Stimulated activated CD8-positive, alpha-beta memory T cell treated with anti-CD3 and anti-CD28 coated beads, Interleukin-12 subunit alpha, Interleukin-12 subunit beta, amount 100 ng/mL, for 4 hours (primary cell): Measurements from ENCODE around the gene ZER1.

Experiments
- DNase-seq: peaks from one replicate; pipeline ENCODE4 v3.0.0-alpha.2; 2020; ENCODE audit warnings: low read depth

Gene ZER1

GRCh38 chr9:128690684-128691034 is 81.1 kb downstream of the ZER1 start:
- no peak for DNase-seq

GRCh38 chr9:128689820-128690683 is 81.7 kb downstream of the ZER1 start:
- peak; percentile 40 for DNase-seq

DNA sequence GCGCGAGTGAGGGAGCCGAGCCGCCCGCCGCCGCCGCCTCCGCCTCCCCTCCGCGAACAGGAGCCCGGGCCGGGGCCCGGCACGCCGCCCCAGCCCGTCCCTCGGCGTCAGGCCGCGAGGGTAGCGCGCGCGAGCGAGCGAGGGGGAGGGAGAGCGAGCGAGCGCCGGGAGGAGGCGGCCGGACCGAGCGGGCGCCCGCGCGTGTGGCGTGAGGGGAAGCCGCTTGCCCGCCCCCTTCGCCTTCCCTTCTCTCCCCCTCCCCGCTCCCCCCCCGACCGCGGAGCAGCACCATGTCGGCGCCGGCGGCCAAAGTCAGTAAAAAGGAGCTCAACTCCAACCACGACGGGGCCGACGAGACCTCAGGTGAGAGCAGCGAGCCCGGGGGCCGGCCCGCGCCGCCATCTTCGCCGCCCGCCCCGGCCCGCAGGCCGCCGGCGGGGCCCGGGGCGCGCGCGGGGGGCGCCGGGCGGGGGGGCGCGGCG is 82.4 kb downstream of the ZER1 start:
- DNase-seq = no peak

DNA sequence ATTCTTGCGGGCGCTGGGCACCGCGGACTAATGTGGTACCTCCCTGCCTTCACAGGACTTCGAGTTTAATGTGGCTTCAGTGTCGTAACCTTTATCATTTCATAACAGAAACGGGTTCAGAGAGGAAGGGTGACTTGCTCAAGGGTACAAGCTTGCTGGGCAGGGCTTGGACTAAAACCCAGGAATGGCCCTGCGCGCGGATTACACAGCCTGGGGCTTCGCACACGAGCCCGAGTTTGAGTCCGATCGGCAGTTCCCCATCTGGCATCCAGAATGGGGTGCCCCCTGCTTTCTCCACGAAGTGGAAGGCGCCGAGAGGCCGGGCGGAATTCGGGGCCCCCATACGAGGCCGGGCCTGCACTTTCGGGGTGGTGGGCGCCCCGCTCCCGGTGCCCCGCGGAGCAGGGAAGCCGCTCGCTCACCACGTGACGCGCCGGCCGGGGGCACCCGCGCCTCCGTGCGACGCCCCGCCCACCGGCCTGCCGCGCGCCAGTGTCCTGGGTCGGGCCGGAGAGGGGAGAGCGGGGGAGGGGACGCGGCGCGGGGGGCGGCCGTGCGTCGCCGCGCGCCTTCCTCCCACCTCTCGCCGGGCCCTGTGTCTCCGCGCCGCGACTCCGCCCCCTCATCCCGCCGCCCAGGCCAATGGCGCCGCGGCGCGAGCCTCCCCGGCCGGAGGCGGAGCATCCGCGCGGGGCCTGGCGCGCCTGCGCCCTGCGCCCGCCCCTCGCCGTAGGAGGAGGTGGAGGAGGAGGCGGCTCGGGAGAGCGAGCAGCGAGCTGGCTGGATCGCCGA is 83.0 kb downstream of the ZER1 start, which contains the start of gene SET:
TSS of gene SET (plus strand) at position 722 of the 792 bp plus-strand sequence. CDS start 361 bp downstream, outside the sequence.
- peak; percentile 94 for DNase-seq

GRCh38 chr9:128687453-128687852 is 84.3 kb downstream of the ZER1 start:
- no peak for DNase-seq

GRCh38 chr9:128685636-128686489 is 85.9 kb downstream of the ZER1 start:
- DNase-seq = no peak

DNA sequence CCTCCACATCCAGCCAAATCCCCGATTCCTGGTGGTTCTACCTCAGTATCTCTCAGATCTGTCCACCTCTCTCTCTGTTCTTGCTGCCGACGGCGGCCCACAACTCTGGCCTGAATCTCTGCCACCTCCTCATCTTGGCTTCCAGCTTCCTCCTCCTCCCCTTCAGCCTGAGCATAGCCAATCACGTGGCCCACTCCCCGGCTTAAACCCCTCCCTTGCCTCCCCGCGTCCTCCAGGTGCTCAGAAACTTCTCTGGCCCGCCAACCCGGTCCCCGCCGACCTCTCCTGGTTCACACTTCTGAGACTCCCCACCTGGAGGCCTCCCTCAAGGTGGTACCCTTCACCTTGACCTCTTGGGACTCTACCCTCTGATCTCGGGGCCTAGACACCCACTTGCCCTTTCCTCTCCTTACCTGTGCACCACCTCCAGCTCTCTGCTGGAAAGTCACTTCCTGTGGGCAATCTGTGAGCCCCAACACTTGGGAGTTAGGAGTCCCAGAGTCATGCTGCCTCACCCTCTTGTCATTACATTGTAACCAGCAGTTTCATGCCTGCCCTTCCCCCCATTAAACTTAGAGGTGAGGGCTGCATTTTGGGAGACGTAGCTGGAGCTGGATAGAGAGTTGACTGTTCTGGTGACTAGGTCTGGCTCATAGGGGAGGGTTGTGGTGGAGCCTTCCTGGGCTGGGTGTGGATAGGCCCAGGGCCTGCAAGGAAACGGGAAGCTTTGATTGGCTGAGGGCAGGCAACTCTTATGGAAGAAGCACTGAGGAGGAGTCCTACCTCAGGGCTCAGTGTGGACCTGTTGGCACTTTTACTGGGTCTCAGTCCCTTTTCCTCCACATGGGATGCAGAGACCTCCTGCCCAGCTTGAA is 87.2 kb downstream of the ZER1 start:
- DNase-seq = peak; percentile 49

DNA sequence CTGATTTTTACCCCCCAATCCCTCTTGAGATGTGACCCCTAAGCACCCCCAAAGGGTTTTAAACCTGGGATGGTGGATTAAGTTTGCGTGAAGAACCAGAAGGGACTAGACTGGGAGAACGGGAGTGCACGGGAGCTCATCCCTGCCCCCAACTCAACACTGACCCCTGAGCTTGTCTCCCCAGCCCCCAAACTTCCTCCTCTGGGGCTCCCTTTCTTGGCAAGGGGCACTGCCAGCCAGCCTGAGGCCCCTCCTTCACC is 87.7 kb downstream of the ZER1 start:
- DNase-seq = no peak

GRCh38 chr9:128683340-128684064 is 88.2 kb downstream of the ZER1 start:
- no peak for DNase-seq
